ENCODE data around the gene NPAS3.
A peak's percentile ranks its signal among the peaks of the same experiment; 100 is the strongest.

GRCh38 chr14:33191855-33192254, 253.2 kb downstream of the NPAS3 start:
- peak; percentile 53; the same call in 1 of the 2 replicates for TF ChIP-seq REST (tag by site-specific recombination; IDR thresholded peaks at IDR 0.05)
- TF ChIP-seq ZNF146 (tag by site-specific recombination; IDR thresholded peaks at IDR 0.05) = no peak
- no peak for TF ChIP-seq ZNF548 (tag by site-specific recombination; IDR thresholded peaks at IDR 0.05)
- TF ChIP-seq, protein P1, sequence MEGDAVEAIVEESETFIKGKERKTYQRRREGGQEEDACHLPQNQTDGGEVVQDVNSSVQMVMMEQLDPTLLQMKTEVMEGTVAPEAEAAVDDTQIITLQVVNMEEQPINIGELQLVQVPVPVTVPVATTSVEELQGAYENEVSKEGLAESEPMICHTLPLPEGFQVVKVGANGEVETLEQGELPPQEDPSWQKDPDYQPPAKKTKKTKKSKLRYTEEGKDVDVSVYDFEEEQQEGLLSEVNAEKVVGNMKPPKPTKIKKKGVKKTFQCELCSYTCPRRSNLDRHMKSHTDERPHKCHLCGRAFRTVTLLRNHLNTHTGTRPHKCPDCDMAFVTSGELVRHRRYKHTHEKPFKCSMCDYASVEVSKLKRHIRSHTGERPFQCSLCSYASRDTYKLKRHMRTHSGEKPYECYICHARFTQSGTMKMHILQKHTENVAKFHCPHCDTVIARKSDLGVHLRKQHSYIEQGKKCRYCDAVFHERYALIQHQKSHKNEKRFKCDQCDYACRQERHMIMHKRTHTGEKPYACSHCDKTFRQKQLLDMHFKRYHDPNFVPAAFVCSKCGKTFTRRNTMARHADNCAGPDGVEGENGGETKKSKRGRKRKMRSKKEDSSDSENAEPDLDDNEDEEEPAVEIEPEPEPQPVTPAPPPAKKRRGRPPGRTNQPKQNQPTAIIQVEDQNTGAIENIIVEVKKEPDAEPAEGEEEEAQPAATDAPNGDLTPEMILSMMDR (tag by site-specific recombination; IDR thresholded peaks at IDR 0.05) = no peak
- TF ChIP-seq ZFP69B (tag by site-specific recombination; IDR thresholded peaks at IDR 0.05) = no peak
- no peak for TF ChIP-seq ZNF184 (tag by site-specific recombination; IDR thresholded peaks at IDR 0.05)
- no peak for TF ChIP-seq ZNF10 (tag by site-specific recombination; IDR thresholded peaks at IDR 0.05)
- TF ChIP-seq ZNF280C (tag by site-specific recombination; IDR thresholded peaks at IDR 0.05) = no peak
- TF ChIP-seq, protein P2, sequence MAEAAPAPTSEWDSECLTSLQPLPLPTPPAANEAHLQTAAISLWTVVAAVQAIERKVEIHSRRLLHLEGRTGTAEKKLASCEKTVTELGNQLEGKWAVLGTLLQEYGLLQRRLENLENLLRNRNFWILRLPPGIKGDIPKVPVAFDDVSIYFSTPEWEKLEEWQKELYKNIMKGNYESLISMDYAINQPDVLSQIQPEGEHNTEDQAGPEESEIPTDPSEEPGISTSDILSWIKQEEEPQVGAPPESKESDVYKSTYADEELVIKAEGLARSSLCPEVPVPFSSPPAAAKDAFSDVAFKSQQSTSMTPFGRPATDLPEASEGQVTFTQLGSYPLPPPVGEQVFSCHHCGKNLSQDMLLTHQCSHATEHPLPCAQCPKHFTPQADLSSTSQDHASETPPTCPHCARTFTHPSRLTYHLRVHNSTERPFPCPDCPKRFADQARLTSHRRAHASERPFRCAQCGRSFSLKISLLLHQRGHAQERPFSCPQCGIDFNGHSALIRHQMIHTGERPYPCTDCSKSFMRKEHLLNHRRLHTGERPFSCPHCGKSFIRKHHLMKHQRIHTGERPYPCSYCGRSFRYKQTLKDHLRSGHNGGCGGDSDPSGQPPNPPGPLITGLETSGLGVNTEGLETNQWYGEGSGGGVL (tag by site-specific recombination; IDR thresholded peaks at IDR 0.05) = no peak
- TF ChIP-seq ZBTB20 (tag by site-specific recombination; IDR thresholded peaks at IDR 0.05) = no peak
- TF ChIP-seq ZNF670 (tag by site-specific recombination; IDR thresholded peaks at IDR 0.05; ENCODE audit: low read depth) = no peak
- no peak for TF ChIP-seq YY1 (tag by site-specific recombination; IDR thresholded peaks at IDR 0.05)
- TF ChIP-seq, protein P3, sequence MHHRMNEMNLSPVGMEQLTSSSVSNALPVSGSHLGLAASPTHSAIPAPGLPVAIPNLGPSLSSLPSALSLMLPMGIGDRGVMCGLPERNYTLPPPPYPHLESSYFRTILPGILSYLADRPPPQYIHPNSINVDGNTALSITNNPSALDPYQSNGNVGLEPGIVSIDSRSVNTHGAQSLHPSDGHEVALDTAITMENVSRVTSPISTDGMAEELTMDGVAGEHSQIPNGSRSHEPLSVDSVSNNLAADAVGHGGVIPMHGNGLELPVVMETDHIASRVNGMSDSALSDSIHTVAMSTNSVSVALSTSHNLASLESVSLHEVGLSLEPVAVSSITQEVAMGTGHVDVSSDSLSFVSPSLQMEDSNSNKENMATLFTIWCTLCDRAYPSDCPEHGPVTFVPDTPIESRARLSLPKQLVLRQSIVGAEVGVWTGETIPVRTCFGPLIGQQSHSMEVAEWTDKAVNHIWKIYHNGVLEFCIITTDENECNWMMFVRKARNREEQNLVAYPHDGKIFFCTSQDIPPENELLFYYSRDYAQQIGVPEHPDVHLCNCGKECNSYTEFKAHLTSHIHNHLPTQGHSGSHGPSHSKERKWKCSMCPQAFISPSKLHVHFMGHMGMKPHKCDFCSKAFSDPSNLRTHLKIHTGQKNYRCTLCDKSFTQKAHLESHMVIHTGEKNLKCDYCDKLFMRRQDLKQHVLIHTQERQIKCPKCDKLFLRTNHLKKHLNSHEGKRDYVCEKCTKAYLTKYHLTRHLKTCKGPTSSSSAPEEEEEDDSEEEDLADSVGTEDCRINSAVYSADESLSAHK (tag by site-specific recombination; IDR thresholded peaks at IDR 0.05) = no peak
